Femur (tissue), 1 donor: ENCODE results near the gene CPNE6.

Source experiments
- DNase-seq: peaks from one replicate; pipeline ENCODE4 v3.0.0-alpha.2; 2017

CPNE6 gene

GRCh38 chr14:24106672-24107271, 35.4 kb downstream of the CPNE6 start:
- no peak for DNase-seq

- DNase-seq, result no peak
These were observed 37.0 kb downstream of the CPNE6 start for GRCh38 chr14:24108336-24108874.

- DNase-seq, result no peak
These were observed 38.7 kb downstream of the CPNE6 start for GRCh38 chr14:24110060-24110459.

DNA sequence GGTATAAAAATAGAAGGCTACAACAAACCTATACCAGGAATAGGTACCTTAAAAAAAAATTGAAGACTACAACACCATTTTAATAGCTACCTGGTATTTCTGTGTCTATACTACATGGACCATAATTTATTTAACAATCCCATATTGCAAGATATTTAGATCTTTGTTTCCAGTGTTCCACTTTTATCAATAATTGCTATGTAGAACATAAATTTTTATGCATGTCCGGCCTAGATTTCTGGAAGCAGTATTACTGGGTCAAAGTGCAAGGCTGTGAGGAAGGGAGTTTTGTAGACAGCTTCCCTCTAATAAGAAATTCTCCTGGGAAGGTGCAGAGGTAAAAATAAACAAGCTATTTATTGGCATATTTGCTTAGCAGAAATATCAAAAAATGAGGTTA, 39.2 kb downstream of the CPNE6 start:
- DNase-seq, result no peak

DNA sequence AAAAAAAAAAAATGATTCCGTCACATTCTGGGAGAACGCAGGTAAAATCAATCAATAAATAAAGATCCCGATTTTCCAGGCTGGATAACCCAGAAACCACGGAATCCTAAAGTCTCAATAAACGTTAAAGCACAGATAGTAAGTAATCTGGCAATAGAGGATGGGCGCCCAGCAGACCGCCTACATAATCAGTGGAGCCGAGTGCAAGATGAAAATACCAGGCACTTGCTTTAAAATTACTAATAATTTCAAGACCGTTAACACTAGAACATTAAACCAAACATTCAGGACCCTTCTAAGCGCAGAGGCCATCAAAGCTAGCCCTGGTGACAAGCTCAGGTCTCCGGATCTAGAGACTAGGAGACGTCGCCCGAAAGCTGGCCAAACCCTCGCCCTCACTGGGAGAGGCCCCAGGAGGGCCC, 42.0 kb downstream of the CPNE6 start:
- no peak for DNase-seq

DNA sequence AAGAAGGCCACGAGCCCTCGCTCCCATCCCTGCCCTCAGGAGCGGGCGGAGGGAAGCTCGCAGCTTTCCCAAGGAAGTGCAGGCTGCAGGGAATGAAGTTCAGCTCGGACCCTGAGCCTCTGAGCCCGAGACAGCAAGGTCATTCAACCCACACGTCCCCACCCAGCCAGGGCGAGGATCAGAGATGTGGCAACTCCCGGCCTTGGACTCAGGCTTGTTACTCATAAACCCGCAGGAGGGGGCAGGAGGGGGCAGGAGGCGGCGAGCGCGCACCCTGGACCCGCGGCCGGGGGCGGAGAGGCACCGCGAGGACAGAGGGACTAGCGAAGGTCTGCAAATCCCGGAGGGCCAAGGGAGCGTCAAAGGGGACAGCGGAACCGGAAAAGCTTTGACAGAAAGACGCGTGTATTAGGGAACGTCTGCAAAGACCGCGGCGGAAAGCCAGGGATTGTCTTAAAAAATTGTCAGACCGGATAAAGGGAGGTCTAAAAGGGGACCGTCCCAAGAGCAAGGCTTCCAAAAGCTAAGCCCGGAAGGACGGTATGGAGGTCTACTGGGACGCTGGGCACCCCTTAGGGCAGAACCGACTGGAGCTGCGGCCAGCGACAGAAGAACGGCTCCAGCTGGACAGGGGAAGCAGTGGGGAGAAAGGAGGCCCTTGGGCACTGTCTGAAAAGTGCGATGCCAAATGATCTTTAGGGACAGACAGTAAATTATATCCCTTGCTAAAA, 42.6 kb downstream of the CPNE6 start:
- peak; percentile 90 for DNase-seq

GRCh38 chr14:24114532-24115421, 43.4 kb downstream of the CPNE6 start, which contains the start of the genes DCAF11 and NRL:
DCAF11 (plus strand) TSS chr14:24114777; CDS start chr14:24115595, 818 bp downstream.
NRL (minus strand) TSS chr14:24114949; CDS start chr14:24082848, 32,101 bp downstream.
- DNase-seq, result peak; percentile 99

DNA sequence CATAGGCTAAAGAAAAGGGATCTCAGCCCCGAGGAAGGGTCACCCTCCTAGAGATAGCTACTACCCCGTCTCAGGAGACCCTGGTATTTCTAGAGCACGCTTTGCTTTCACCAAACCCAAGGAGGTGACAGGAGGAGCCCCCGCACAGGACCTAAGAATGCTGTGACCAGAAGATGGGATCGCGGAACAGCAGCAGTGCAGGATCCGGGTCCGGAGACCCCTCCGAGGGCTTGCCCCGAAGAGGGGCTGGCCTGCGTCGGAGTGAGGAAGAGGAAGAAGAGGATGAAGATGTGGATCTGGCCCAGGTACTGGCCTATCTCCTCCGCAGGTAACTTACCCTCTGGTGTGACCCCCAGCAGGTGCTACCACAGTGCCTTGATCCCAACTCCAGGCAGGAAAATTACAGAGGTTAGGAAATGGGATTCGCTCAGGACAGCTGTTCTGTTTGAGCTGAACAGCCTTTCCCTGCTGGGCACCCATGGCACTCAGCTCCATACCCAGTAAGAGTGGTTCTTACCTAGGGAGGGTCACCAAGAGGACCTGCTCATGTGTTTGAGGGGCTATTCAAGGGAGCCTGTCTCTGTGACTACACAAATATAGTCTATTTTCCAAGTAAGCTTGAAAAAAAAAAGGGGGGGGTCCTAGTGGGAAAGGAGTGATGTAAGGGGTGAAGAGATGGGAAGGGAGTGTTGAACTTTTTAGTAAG, 44.2 kb downstream of the CPNE6 start:
- no peak for DNase-seq

DNA sequence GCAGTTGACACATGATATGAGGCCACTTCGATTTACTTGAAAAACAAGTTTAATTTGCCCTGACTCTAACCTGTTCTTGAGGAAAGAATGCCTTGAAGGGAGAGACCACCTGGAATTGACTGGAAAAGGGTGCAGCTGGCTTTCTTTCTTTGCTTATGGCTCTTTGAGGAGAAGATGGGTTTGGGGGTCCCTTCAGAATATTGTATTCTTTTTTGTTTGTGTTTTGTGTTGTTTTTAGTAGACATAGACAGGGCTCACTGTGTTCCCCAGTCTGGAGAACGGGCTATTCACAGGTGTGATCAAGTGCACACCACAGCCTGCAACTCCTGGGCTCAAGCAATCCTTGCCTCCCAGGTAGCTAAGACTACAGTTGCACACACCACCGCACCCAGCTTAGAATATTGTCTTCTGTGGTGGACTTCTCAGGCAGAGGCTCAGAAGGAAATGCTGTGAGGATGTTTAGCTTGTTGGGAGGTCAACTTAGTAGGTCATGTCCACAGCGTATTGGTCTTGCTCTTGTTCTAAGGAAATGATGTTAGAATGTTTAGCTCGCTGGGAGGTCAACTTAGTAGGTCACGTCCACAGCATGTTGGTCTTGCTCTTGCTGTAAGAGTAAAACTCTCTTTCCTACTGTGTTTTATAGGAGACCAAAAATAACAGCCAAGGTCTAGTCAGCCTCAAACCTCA, 44.9 kb downstream of the CPNE6 start:
- DNase-seq, result no peak

DNA sequence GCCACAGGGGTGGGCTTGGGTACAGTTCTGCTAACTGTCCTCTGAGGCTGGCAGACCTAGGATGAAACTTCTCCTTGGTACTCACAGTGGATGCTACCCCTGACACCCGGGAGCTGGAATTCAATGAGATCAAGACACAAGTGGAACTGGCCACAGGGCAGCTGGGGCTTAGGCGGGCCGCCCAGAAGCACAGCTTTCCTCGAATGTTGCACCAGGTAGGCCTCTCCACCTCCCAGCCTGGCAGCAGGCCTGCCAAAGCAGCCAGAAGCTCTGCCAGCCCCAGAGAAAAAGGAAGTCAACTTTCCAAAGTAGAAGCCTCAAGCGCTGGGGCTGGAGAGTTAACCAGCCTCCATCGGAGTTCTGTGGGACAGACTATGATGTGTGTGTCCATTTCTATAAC, 45.8 kb downstream of the CPNE6 start:
- DNase-seq, result no peak

GRCh38 chr14:24119691-24120090, 48.3 kb downstream of the CPNE6 start:
- no peak for DNase-seq

DNA sequence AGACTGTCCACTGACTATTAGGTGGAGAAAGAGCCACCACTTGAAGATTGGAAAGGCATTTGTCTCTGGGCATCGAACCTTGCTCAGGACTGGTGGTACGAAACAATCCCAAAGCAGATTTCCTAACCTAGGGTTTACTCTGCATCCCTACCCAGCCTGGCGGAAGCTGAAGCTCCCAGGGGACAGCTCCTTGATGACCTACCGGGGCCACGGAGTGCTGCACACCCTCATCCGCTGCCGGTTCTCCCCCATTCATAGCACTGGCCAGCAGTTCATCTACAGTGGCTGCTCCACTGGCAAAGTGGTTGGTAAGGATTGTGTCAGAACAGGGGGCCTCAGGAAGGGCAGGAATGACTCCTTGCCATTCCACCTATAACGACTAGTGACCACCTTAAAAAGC, 49.8 kb downstream of the CPNE6 start:
- DNase-seq, result no peak

- DNase-seq, result no peak
These were observed 51.1 kb downstream of the CPNE6 start for GRCh38 chr14:24122416-24122815.

GRCh38 chr14:24122898-24123297, 51.5 kb downstream of the CPNE6 start:
- DNase-seq, result no peak

DNA sequence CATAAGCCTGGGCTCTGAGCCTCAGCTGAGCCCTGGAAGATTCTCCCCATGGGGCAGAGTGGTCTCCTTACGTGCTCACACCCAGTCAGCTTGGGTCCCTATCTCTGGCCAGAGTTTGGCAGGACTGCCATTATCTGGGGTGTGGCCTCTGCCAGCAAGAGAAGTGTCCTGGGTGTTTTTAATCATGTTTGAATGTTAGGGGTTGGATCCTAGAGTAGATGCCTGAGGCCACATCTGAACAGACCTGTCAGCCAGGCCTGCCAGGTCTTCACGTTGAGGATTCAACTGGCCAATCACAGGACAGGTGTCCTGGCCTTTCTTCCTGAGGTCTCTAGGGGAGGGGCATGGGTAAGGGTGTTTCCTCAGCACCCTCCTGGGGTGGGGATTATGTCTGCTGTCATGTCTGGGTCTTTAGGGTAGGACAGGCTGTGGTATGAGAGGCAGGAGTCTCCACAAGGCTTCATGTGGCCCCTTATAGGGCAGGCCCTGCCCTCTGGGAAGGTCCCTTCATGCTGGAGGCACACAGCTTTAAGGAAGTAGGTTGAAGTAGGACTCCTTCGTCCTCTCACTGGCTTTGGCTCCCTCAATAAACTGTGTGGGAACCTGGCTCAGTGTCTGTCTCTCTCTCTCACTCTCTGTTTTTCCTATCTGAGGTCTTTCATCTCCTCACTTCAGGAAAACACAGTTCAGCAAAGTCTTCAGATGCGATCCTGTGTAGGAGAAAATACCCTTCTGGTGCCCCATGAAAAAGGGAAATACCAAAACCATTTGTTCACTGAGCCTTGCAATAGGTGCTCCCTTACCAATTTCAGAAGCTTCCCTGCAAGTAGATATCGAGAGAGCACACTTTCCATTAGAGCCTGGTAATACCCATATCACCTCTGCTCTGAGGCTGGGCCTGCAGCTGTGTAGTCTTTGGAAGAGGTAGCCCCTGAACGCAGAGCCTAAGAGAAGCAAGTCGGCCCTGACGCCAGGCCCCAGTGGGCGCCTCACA, 52.4 kb downstream of the CPNE6 start:
- DNase-seq, result no peak

- no peak for DNase-seq
These were observed 55.6 kb downstream of the CPNE6 start for GRCh38 chr14:24126939-24127338.

GRCh38 chr14:24127673-24128072, 56.3 kb downstream of the CPNE6 start:
- no peak for DNase-seq
